ENCODE measurements around the gene ASAP2.

ASAP2 gene

GRCh38 chr2:9380702-9381628 is 174.4 kb downstream of the ASAP2 start:
- no peak for TF ChIP-seq CTCF (IDR thresholded peaks at IDR 0.05; ENCODE audit: extremely low read depth, insufficient read depth, missing control alignments)
- in situ Hi-C loops (cut with MboI; ENCODE audit: low pct_unique_long_range_greater_than_20kb, low sequenced_read_pairs, unreplicated experiment): no loop called here
- no peak for DNase-seq (ENCODE audit: low spot score)

GRCh38 chr2:9382604-9383235 is 176.1 kb downstream of the ASAP2 start:
- DNase-seq (ENCODE audit: low spot score): no peak
- in situ Hi-C loops (cut with MboI; ENCODE audit: low pct_unique_long_range_greater_than_20kb, low sequenced_read_pairs, unreplicated experiment): no loop called here
- TF ChIP-seq CTCF (IDR thresholded peaks at IDR 0.05; ENCODE audit: extremely low read depth, insufficient read depth, missing control alignments): no peak

GRCh38 chr2:9384521-9384920 is 177.9 kb downstream of the ASAP2 start:
- in situ Hi-C loops (cut with MboI; ENCODE audit: low pct_unique_long_range_greater_than_20kb, low sequenced_read_pairs, unreplicated experiment): no loop called here
- no peak for DNase-seq (ENCODE audit: low spot score)
- TF ChIP-seq CTCF (IDR thresholded peaks at IDR 0.05; ENCODE audit: extremely low read depth, insufficient read depth, missing control alignments): no peak

GRCh38 chr2:9385841-9386240 is 179.2 kb downstream of the ASAP2 start:
- in situ Hi-C loops (cut with MboI; ENCODE audit: low pct_unique_long_range_greater_than_20kb, low sequenced_read_pairs, unreplicated experiment): no loop called here
- no peak for TF ChIP-seq CTCF (IDR thresholded peaks at IDR 0.05; ENCODE audit: extremely low read depth, insufficient read depth, missing control alignments)
- no peak for DNase-seq (ENCODE audit: low spot score)

GRCh38 chr2:9388199-9388681 is 181.6 kb downstream of the ASAP2 start:
- no peak for TF ChIP-seq CTCF (IDR thresholded peaks at IDR 0.05; ENCODE audit: extremely low read depth, insufficient read depth, missing control alignments)
- DNase-seq (ENCODE audit: low spot score): no peak
- in situ Hi-C loops (cut with MboI; ENCODE audit: low pct_unique_long_range_greater_than_20kb, low sequenced_read_pairs, unreplicated experiment): no loop called here

- in situ Hi-C loops (cut with MboI; ENCODE audit: low pct_unique_long_range_greater_than_20kb, low sequenced_read_pairs, unreplicated experiment): no loop called here
- no peak for DNase-seq (ENCODE audit: low spot score)
Measured at GRCh38 chr2:9388950-9389911, 182.6 kb downstream of the ASAP2 start.

More at GRCh38 chr2:9388950-9389911, 182.6 kb downstream of the ASAP2 start:
- no peak for TF ChIP-seq CTCF (IDR thresholded peaks at IDR 0.05; ENCODE audit: extremely low read depth, insufficient read depth, missing control alignments)

All from GM13977 (cell line).